GM21526 (cell line): ENCODE measurements around the gene B4GALT5.
"Not testable (repeated sequence)": the region's sequence is repeated elsewhere in the genome, so short reads cannot be mapped to it uniquely, and the experiment has no call there.

Experiments
- ATAC-seq: cut with Tn5 transposase; IDR thresholded peaks from one replicate; pipeline ENCODE4 v1.9.1; 2021; ENCODE audit warnings: moderate library complexity; ENCODE audit not compliant: unreplicated experiment, low FRiP score

The B4GALT5 gene

DNA sequence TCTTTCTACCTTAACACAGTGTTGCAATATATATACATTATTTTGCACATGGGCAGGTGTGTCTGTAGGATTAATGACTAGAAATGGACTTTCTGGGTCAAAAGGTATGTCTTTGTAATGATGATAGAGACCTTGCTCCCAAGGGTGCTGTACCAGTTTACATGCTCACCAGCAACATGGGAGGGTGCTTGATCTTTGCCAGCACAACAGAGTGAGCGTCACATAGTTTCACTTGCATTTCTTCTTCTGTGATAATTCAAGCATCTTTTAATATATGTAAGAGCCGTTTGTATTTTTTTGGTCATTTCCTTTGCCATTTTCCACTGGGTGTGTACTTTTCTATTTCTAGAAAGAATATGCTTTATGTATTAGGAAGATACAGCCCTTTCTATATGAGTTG, 23.6 kb upstream of the B4GALT5 start:
- ATAC-seq = no peak

DNA sequence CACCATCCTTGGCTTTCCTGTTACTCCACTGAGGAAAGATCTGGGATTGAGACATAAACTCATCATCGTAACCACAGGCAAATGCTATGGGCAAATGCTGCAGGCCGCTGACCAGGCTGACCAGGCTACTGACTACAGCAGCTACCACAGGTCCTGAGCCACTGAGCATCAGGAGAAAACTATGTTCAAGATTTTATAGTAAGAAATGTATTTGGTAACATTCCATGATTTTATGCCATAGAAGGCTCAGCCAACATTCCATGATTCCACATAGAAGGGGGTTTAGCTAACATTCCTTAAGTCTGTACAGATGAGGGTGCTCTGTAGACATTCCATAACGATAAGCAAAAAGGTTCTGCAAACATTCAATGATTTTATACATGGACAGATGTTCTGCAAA, 16.1 kb upstream of the B4GALT5 start:
- ATAC-seq = no peak

DNA sequence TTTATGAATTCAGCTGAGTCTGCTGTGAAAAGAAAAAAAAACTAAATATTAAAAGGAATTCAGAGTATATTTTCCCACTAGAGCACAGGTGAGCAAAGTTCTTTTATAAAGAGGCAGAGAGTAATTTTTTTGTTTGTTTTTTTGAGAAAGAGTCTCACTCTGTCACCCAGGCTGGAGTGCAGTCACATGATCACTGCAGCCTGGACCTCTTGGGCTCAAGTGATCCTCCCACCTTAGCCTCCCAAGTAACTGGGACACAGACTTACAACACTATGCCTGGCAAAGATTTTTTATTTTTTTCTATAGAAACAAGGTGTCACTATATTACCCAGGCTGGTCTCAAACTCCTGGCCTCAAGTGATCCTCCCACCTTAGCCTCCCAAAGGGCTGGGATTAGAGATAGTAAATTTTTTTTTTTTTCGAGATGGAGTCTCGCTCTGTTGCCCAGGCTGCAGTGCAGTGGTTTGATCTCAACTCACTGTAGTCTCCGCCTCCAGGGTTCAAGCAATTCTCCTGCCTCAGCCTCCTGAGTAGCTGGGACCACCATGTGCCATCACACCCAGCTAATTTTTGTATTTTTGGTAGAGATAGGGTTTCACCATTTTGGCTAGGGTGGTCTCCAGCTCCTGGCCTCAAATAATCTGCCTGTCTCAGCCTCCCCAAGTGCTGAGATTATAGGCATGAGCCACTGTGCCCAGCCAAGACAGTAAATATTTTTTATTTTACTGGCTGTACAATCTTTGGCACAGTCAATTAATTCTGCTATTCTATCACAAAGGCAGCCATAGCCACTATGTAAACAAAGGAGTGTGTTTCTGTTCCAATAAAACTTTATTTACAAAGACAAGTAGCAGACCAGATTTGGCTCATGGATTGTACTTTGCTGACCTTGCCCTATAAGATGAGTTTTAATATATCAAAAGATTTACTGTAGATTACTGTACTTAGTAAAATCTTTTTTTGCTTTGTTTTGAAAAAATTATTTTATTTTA, 14.5 kb upstream of the B4GALT5 start:
- no peak for ATAC-seq

DNA sequence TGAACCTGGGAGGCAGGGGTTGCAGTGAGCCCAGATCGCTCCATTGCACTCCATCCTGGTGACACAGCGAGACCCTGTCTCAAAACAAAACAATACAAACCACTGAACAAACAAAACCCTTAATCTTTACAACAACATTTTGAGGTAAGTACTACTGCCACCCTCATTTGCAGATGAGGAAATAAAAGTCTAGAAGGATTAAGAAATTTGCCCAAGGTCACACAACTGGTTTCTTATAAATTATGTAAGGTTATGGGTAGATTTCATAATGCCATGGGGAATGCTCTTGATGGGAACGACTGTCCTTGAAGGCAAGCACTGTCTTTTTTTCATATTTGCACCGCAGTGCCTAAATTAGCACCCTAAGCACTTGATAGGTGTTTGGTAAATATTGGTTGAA, 13.8 kb upstream of the B4GALT5 start:
- no peak for ATAC-seq

DNA sequence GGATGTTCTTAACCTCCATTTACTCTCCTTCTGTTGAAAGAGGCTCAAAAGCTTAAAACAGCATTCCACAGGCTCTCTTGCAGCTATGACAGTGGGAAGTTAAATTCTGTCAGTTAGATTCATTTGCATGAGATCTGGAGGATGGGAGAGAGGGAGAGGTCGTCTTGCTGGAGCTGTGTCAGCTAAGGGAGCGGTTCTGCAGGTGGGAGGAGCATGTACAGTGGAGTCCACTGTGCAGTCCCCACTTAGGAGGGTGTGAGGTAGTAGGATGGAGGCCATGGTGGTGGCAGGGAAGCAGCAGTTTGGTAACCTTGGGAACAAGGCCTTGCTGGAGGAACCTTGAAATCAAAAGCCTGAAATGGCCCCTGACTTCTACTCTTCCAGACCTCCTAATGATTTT, 12.0 kb upstream of the B4GALT5 start:
- no peak for ATAC-seq

DNA sequence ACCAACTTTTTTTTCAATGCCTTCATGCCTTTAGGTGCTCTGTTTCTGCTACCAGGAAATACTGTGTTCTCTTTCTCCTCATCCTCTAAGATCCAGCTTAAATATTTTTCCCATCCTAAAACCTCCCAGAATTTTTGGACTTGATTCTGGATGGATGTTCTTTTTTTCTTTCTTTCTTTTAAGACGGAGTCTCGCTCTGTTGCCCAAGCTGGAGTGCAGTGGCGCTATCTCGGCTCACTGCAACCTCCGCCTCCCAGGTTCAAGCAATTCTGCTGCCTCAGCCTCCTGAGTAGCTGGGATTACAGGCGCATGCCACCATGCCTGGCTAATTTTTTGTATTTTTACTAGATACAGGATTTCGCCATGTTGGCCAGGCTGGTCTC, 11.5 kb upstream of the B4GALT5 start:
- ATAC-seq = not testable (repeated sequence)

DNA sequence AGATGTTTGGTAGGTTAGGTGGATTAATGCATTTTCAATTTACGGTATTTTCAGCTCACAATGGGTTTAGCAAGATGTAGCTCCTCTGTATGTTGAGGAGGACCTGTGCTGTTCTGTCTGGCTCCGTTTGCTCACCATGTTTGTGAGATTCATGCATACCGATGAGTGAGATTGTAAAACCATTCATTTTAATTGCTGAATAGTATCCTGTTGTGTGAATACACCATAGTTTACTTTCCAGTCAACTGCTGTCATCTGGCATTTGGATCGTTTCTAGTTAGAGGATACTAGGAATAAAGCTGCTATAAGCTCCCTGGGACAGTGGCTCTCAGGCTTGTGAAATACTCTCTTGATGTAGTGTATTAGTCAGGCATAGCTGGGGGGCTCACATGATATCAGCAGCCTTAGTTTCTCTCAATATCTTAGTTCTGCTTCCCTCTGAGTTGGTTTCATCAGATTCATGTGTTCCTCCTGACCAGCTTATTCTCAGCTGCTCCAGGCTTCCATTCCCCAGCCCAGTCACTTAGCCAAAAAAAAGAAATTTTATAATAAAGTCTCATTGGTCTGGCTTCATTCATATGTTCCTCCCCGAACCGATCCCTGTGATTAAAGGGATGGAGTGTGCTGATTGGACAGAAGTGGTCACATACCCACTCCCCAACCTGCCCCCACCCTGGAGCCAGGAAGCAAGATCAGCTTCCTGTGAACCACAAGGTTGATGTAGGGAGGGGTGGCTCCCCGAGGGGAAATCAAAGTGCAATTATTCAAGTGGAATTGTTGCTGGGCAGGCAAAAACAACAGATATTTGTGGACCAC, 10.9 kb upstream of the B4GALT5 start:
- ATAC-seq = no peak

DNA sequence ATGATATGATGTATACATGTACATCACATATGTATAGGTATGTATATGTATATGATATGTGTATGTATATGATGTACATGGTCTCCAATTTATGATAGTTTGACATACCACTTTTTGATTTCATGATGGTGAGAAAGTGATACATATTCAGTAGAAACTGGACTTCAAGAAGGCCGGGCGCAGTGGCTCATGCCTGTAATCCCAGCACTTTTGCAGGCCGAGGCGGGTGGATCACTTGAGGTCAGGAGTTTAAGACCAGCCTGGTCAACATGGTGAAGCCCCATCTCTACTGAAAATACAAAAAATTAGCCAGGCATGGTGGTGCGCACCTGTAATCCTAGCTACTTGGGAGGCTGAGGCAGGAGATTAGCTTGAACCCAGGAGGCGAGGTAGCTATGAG, 10.1 kb upstream of the B4GALT5 start:
- ATAC-seq = not testable (repeated sequence)

DNA sequence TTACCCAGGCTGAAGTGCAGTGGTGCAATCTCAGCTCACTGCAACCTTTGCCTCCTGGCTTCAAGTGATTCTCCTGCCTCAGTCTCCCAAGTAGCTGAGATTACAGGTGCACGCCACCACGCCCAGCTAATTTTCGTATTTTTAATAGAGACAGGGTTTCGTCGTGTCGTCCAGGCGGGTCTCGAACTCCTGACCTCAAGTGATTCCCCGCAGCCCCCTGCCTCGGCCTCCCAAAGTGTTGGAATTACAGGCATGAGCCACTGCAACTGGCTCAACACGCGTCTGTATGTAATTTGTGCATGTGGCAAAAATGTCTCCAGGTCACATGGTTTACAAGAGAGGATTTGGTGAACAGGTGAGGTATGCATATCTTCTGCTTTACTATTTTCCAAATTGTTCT, 7.6 kb upstream of the B4GALT5 start:
- not testable (repeated sequence) for ATAC-seq

DNA sequence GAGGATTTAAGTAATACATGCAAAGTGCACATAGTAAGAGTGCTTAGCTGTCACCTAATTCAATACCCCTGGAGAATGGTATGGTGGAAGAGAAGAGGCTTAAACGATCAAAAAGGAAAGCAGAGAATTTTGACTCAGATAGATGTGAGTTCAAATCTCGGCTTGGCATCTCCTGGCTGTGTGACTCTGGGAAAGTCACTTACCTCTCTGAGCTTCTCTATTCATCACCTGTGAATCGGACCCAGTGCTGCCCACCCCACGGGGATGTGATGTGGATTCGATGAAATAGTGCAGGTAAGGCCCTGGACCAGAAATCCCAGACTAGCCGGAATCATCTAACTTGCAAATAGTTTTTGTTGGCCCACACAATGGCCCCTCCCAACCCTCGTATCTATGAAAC, 1.8 kb upstream of the B4GALT5 start:
- ATAC-seq = no peak

DNA sequence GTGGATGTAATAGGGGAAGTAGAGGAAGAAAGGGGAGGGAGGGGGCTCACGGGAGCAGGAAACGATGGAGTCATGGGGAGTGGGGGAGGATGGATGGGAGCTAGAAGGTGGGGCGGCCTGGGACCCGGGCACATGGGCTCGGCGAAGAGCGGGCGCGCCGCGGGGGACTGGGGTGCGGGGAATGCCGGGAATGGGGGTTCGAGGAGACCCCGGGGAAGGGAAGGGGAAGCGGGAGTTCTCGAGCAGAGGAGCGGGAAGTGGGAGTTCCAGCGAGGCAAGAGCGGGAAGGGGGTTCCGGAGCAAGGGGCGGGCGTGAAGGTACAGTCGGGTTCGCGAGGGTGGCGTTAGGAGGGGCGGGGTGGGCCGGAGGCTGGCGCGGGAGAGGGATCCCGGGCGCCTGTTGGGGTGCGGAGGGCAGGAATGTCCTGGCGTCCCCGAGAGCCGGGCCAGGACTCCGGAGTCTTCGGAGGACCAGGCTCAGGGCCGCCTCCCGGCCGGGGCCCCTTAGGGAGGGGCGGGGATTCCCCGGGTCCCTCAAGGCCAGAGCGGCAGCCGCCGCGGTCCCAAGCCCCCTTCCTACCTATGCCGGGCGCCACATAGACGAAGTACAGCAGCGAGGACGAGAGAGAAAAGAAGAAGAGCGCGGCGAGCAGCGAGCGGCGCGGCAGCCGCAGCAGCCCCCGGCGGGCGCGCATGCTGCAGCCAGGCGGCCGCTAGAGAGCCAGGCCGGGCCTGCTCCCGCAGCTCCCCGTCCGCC, 504 bp downstream of the B4GALT5 start:
- ATAC-seq = peak; percentile 38

DNA sequence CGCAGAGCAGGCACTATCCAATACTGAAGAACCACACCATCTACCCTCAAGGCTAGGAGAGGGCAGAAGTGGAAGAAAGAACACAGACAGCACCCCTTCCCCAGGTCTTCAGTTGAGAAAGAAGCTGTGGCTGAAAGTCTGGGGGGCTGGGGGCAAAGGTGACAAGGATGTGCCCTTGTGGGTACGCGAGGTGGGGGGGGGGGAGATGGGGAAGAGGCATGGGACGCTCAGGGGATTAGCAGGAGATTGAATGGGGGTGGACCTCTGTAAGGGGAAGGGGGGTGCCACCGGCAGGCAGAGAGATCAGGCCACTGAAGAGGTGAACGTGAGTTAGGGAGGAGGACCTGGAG, 1.1 kb downstream of the B4GALT5 start:
- no peak for ATAC-seq

DNA sequence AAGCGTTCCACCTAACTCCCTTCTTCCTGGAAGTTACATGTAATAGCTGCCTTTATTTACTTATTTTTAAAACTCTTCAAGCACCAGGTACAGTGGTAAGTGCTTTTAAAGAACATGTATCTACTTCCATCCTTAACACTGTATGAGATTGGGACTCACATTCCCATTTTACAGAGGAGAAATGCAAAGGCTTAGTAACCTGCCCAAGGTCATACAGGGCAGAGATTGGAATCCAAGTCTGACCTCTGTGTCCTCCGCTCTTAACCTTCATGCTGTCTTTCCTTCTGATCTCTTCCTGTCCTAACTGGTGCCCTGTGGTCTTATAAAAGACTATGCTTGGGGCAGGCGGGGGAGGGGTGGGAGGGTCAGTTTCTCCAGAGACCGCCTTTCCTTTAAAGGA, 1.6 kb downstream of the B4GALT5 start:
- no peak for ATAC-seq

DNA sequence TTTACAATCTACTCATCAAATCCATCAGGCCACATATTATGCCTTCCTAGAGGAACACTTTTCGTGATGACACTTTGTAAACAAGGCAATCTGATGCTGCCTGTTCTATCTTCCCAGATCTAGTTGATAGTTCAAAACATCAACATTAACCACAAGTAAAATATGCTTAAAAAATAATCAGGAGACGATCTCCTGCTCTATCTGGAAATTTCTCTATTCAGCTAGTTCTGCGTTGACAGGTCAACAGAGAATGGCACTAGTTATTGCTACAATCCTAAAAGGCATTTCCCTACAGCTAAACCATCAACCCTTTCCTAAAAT, 2.1 kb downstream of the B4GALT5 start:
- ATAC-seq = no peak

DNA sequence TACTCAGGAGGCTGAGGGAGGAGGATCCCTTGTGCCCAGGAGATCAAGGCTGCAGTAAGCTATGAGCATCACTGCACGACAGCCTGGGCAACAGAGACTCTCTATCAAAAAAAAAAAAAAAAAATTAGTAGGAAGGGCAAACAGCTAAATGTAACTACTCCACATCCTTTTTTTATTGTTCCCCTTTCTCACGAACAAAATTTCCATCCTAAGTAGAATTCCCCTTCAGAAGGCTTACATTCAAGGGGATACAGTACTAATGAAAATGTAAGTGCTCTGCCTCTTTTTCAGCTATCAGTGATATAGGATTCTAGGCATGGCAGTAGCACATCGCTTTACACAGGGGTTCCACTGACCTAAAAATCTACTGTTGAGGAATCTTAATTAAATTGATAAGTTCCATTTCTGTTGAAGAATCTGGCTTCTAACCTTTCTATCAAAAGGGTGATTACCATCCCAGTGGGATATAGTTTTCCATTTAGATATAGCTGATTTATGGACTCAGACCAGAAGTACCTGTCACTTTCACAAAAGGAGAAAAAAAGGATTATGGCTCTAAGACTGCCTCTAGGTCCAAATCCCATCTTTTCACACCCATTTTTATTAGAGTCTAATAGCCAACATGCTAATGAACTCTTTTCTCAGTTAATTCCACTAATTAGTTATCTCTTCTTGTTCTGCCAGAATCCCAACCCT, 2.6 kb downstream of the B4GALT5 start:
- ATAC-seq = no peak

DNA sequence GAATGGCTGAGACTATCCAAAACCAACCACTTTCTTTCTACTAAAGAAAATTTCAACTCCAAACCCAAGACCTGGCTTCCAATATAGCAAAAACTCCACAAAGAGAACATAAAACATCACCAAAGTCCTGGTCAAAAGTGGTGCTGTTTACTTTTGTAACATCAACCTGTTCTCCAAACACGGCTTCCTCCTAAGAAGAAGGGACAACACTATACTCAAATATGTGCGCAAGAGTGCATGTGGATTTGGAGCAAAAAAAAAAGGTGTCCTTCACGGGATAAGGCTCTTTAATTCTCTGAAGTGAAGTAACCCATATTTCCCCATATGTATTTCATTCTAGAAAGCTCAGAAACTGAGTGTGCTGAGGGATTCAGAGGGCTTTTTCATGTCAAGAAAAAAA, 6.6 kb downstream of the B4GALT5 start:
- no peak for ATAC-seq

DNA sequence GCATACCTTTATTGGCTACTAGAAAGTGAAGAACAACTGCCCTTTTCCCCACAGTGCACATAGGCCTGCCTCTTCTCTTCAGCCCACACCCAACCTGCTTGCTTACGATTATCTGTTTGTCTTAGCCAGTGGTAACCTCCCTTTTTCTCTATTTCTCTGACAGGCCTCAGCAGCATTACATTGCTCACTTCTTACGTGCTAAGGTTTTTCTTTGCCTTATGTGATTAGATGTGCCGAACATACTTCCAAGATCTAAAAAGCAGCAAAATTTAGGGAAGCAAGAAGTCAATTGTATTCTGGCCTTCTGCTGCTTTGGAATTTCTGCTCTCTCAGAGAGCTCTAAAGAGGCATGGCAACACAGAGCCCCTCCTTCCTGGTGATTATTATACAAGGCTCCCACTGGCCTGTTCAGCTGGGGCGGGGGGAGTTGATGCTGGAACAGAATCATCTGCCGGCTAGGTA, 7.0 kb downstream of the B4GALT5 start:
- no peak for ATAC-seq

DNA sequence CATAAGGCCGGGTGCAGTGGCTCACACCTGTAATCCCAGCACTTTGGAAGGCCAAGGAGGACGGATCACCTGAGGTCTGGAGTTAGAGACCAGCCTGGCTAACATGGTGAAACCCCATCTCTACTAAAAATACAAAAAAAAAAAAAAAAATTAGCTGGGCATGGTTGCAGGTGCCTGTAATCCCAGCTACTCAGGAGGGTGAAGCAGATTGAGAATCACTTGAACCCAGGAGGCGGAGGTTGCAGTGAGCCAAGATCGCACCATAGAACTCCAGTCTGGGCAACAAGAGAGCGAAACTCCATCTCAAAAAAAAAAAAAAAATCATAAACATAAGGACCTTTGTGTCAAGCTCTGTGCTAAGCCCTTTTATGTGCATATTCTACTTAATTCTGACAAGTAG, 7.8 kb downstream of the B4GALT5 start:
- not testable (repeated sequence) for ATAC-seq

DNA sequence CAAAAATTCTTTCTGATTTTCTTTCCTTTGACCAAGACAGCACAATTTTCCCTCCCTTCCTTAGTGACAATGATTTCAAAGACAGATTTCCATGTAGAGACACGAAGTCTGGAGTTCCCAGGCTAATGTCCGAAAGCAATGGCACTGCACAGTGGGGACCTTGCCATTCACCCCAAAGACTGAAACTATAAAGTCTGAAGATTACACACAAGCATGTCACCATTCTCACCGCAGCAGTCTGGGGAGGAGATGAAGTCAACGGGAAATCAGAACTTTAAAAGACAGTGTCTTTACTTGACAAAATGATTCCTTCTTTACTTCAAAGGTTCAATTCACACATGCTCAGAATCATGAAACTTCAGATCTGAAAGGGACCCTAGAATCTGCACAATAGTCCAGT, 8.3 kb downstream of the B4GALT5 start:
- ATAC-seq = peak; percentile 61

DNA sequence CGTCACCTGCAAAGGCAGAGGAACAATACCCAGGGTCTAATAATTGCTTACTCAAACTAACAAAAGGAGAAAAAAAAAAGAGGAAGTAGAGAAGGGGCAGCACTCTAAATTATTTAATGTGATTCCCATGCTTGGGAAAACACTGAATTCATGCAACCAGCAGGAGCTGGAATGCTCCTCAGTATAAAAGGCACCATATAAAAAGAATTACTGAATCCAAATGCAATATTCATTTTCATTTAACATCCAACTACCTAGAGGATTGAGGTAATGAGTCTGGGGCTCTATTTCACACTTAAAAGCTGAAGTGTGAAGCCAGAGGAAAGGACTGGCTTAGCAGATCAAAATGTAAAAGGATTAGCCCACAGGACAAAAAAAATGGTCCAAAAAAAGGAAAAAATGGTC, 8.7 kb downstream of the B4GALT5 start:
- ATAC-seq = no peak
